Esophagus (tissue), 2 donors: ENCODE data around the gene COL4A2. TPM values are rescaled to one million over a fixed set of nuclear protein-coding genes. Genes with fewer than 3 reads are reported as not detected.

Experiments used
- H3K27ac ChIP-seq, 2 donors: one replicate each; pipeline ENCODE4 v1.5.1; 2013; ENCODE audit warnings: low read depth in 2 of 2, mild to moderate bottlenecking in 2 of 2, inconsistent platforms in 1 of 2, low read length in 1 of 2, moderate library complexity in 1 of 2
- H3K27me3 ChIP-seq, 2 donors: one replicate each; pipeline ENCODE4 v1.6.1; 2013; ENCODE audit warnings: low read length in 2 of 2, control low read depth in 1 of 2, mild to moderate bottlenecking in 1 of 2; ENCODE audit not compliant: insufficient read depth in 2 of 2, control insufficient read depth in 1 of 2
- H3K36me3 ChIP-seq, 2 donors: one replicate each; pipeline ENCODE4 v1.6.1; 2013; ENCODE audit warnings: low read length in 1 of 2; ENCODE audit not compliant: control insufficient read depth in 2 of 2, insufficient read depth in 2 of 2
- H3K4me1 ChIP-seq, 2 donors: one replicate each; pipeline ENCODE4 v1.6.1; 2013; ENCODE audit warnings: low read length in 1 of 2; ENCODE audit not compliant: control insufficient read depth in 2 of 2, insufficient read depth in 2 of 2
- H3K4me3 ChIP-seq, 2 donors: one replicate each; pipeline ENCODE4 v1.5.1; 2013; ENCODE audit warnings: low read length in 2 of 2, mild to moderate bottlenecking in 2 of 2, low read depth in 1 of 2, moderate library complexity in 1 of 2
- H3K9me3 ChIP-seq, 2 donors: one replicate each; pipeline ENCODE4 v1.6.1; 2013; ENCODE audit warnings: mild to moderate bottlenecking in 2 of 2, low read depth in 1 of 2, low read length in 1 of 2, moderate library complexity in 1 of 2; ENCODE audit not compliant: control insufficient read depth in 2 of 2, insufficient read depth in 1 of 2
- WGBS, 2 donors: extraction: QIAGEN DNeasy Blood & Tissue Kit; methylation state at CpG; one replicate each; pipeline ENCODE4 v1.1.7; 2013; 5-methylcytosine and 5-hydroxymethylcytosine counted together
- polyA plus RNA-seq, 2 donors: library from polyadenylated mRNA; stranded (reverse); fragments of 200-250 nt; gene quantifications; one replicate each; pipeline ENCODE4 v1.2.3, GENCODE V29; 2013
- donor health status: healthy with polysubstance abuse.
- donor health status: Bipolar disorder and iron deficiency.

The COL4A2 gene
- polyA plus RNA-seq, 2 donors, result 25.3 to 39.2 TPM

DNA sequence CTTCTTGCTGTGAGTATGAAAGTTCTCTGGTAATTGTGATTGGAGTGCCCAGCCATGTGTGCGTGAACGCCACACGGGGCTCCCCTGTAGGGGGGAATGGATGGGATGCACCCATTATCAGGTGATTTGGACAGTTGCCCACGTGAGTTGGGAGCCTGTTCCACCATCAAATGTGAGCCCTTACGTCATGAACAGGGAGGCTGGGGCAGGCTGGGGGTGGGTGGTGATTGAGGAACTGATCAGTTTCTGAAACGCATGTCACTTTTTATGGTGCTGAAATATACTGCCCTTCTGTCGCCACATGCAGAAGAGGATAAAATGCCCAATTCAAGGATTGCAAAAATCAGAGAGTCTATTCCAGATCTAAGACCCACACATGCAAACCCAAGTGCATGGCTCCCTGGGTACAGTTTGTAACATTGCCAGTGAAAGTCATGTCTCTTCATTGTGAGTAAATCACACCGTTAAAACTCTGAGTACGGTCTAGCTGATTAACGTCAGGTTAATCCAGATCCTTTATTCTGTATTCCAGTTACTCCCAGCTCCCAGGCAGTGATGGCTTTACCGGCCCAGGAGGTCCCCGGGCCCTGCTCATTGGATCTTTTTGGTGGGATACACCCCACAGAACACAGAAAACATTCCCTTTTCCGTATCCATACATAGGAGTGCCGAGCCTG lies 164.2 kb downstream of the COL4A2 start:
- H3K4me3 ChIP-seq, result no peak overlapping the region
- 79 to 80% methylated on average over 14 of the region's 14 CpGs for WGBS, 2 donors
- H3K36me3 ChIP-seq, result peaks cover 0 to 7% of the 10 kb centered on the region in 2 donors
- no peak overlapping the region for H3K27ac ChIP-seq
- H3K9me3 ChIP-seq, result peaks cover 0 to 3% of the 10 kb centered on the region in 2 donors
- peaks cover 0 to 2% of the 10 kb centered on the region in 2 donors for H3K4me1 ChIP-seq
- H3K27me3 ChIP-seq, result no peaks in the 10 kb centered on the region

GRCh38 chr13:110471833-110472162 lies 164.7 kb downstream of the COL4A2 start:
- Histone ChIP-seq H3K4me1 (peaks cover 0 to 2% of the 10 kb centered on the region in 2 donors), H3K9me3 (peaks cover 0 to 3% of the 10 kb centered on the region in 2 donors), H3K4me3 (no peak overlapping the region), H3K27me3 (no peaks in the 10 kb centered on the region), H3K27ac (no peak overlapping the region), H3K36me3 (peaks cover 0 to 7% of the 10 kb centered on the region in 2 donors)
- 58 to 60% methylated on average over 6 to 7 of the region's 7 CpGs for WGBS, 2 donors

DNA sequence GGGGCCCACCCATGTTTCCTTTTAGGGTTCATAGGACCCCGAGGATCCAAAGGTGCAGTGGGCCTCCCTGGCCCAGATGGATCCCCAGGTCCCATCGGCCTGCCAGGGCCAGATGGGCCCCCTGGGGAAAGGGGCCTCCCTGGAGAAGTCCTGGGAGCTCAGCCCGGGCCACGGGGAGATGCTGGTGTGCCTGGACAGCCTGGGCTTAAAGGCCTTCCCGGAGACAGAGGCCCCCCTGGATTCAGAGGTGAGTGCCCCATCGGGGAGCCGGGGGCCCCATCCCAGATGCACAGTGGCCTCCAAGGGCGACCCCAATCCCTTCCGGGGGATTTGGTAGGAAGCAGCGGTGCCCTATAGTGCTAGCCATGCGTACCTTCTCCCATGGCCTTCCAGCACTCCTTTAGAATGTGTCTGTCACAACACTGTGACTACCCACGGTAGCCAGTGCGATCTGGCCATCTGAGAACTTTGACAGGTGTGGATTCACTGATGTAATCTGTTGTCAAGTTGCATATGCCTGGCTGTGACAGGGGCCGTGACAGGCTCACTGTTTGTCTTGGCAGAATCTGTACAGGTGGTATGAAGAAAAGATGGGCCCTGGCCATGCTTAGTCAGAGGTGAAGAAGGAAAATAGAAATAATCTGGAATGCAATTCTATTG lies 165.9 kb downstream of the COL4A2 start:
- Histone ChIP-seq H3K27me3 (no peaks in the 10 kb centered on the region), H3K9me3 (peaks cover 0 to 3% of the 10 kb centered on the region in 2 donors), H3K4me1 (peaks cover 0 to 2% of the 10 kb centered on the region in 2 donors), H3K4me3 (no peak overlapping the region), H3K36me3 (peaks cover 0 to 7% of the 10 kb centered on the region in 2 donors), H3K27ac (no peak overlapping the region)
- 90% methylated on average over 14 of the region's 14 CpGs for WGBS, 2 donors

GRCh38 chr13:110474713-110475112 lies 167.6 kb downstream of the COL4A2 start:
- H3K36me3 ChIP-seq, result peaks cover 0 to 7% of the 10 kb centered on the region in 2 donors
- no peak overlapping the region for H3K4me3 ChIP-seq
- no peak overlapping the region for H3K27ac ChIP-seq
- peaks cover 0 to 6% of the 10 kb centered on the region in 2 donors for H3K4me1 ChIP-seq
- no peaks in the 10 kb centered on the region for H3K27me3 ChIP-seq
- WGBS, 2 donors, result 87 to 92% methylated on average over 21 of the region's 21 CpGs
- H3K9me3 ChIP-seq, result peaks cover 0 to 3% of the 10 kb centered on the region in 2 donors

DNA sequence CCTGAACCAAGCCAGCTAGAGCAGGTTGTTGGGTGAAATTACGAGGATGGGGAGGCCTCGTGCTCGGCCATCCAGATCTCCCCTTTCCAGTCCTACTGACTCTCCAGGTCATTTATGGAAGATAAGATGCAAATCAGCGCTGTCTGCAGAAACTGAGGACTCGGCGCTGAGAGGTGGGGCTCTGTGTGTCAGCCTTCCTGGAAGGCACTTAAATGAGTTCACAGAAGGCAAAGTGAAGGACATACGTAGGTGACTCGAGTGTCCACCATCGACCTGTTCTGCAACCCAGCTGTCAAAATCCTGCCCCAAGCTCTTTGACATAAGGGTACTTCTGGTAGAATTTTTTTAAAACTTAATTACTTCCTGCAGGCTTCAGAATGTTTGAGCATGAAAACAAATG lies 168.0 kb downstream of the COL4A2 start:
- Histone ChIP-seq H3K27ac (no peak overlapping the region), H3K4me1 (peaks cover 0 to 6% of the 10 kb centered on the region in 2 donors), H3K27me3 (no peaks in the 10 kb centered on the region), H3K36me3 (peaks cover 0 to 7% of the 10 kb centered on the region in 2 donors), H3K9me3 (peaks cover 0 to 3% of the 10 kb centered on the region in 2 donors), H3K4me3 (no peak overlapping the region)
- 78 to 80% methylated on average over 9 of the region's 9 CpGs for WGBS, 2 donors

DNA sequence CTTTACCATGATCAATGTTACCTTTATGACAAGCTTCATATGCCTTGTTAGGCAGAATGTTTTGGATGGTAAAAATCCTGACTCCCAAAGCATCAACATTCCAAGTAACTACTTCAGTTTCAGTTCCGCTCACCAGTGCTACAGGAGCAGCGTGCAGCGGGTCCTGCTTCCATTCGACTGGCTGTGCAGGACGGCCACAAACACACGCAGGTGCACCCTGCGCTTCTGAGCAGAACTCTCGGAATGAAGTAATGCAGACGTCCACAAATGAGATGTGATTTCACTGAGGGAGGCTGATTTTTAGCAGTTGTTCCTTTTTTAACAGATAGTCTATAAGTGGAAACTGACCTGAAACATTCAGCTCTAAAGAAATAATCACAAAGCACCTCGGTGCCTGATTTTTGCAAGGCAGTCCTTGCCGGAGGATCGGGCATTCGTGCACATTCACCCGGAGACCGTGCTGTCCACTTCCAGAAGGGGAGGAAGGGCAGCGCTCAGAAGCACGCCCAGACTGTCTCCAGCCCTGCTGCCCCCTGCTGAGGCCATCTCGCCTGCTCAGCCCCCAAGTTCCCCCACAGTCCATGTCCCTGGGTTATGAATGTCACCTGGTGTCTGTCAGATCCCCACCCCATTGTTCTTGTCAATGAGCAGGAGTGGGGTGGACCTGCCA lies 168.6 kb downstream of the COL4A2 start:
- no peak overlapping the region for H3K4me3 ChIP-seq
- no peak overlapping the region for H3K27ac ChIP-seq
- peaks cover 0 to 5% of the 10 kb centered on the region in 2 donors for H3K36me3 ChIP-seq
- H3K27me3 ChIP-seq, result no peaks in the 10 kb centered on the region
- WGBS, 2 donors, result 90 to 92% methylated on average over 17 to 18 of the region's 18 CpGs
- peaks cover 0 to 6% of the 10 kb centered on the region in 2 donors for H3K4me1 ChIP-seq
- peaks cover 0 to 3% of the 10 kb centered on the region in 2 donors for H3K9me3 ChIP-seq

DNA sequence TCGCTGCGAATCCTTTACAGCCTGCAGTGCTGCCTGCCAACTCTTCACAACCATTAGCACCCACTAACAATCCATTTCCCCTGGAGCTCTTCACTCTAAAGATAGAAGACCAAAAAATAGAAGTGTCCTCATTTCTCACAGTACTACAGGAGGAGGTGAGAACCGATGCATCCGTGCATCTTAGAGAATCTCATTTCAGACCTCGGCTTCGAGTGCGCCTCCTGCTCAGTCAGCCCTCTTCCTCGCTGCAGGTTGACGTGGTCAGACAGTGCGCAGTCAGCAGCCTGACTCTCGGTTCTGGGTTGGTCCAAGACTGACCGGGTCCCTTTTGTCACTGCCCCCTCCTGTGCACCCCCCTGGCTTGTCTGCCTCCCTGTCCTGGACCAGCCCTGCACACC lies 169.1 kb downstream of the COL4A2 start:
- Histone ChIP-seq H3K27ac (no peak overlapping the region), H3K9me3 (peaks cover 0 to 3% of the 10 kb centered on the region in 2 donors), H3K36me3 (peaks cover 0 to 5% of the 10 kb centered on the region in 2 donors), H3K4me1 (peaks cover 0 to 6% of the 10 kb centered on the region in 2 donors), H3K27me3 (no peaks in the 10 kb centered on the region), H3K4me3 (no peak overlapping the region)
- 88 to 89% methylated on average over 12 of the region's 12 CpGs for WGBS, 2 donors

DNA sequence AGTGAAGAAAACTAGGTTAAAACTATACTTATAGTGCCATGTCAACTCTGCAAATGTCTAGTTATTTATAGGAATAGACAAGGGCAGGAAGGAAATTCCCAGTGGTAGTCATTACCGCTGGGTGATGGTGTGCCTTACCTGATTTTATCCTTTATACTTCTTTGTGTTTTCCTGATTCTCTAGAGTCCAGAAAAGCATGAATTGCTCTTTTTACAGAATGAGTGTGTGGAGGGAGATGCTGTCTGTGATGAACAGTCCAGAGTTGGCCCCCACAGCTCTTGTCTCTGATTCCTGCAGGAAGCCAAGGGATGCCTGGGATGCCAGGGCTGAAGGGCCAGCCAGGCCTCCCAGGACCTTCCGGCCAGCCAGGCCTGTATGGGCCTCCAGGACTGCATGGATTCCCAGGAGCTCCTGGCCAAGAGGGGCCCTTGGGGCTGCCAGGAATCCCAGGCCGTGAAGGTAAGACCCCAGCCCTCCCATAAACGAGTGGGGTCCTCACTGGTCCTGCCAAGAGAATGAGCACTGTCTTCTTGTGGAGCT lies 170.7 kb downstream of the COL4A2 start:
- peaks cover 0 to 6% of the 10 kb centered on the region in 2 donors for H3K4me1 ChIP-seq
- peaks cover 0 to 5% of the 10 kb centered on the region in 2 donors for H3K36me3 ChIP-seq
- peaks cover 0 to 3% of the 10 kb centered on the region in 2 donors for H3K9me3 ChIP-seq
- H3K27ac ChIP-seq, result no peak overlapping the region
- H3K4me3 ChIP-seq, result no peak overlapping the region
- no peaks in the 10 kb centered on the region for H3K27me3 ChIP-seq
- 73 to 76% methylated on average over 4 of the region's 4 CpGs for WGBS, 2 donors

GRCh38 chr13:110478405-110479214 lies 171.5 kb downstream of the COL4A2 start:
- WGBS, 2 donors, result 89 to 93% methylated on average over 16 of the region's 16 CpGs
- Histone ChIP-seq H3K27ac (no peak overlapping the region), H3K4me3 (no peak overlapping the region), H3K9me3 (peaks cover 0 to 3% of the 10 kb centered on the region in 2 donors), H3K27me3 (no peaks in the 10 kb centered on the region), H3K4me1 (peaks cover 0 to 6% of the 10 kb centered on the region in 2 donors), H3K36me3 (peaks cover 0 to 4% of the 10 kb centered on the region in 2 donors)
